Stimulated activated CD8-positive, alpha-beta memory T cell treated with anti-CD3 and anti-CD28 coated beads, Interleukin-2, amount 100 ng/mL, for 48 hours (primary cell): ENCODE data around the gene NEK6.

Source experiments
- DNase-seq, 2 donors: peaks; one replicate each; pipeline ENCODE4 v3.0.0-alpha.2; 2020; ENCODE audit warnings: low read depth in 2 of 2

Gene NEK6

DNA sequence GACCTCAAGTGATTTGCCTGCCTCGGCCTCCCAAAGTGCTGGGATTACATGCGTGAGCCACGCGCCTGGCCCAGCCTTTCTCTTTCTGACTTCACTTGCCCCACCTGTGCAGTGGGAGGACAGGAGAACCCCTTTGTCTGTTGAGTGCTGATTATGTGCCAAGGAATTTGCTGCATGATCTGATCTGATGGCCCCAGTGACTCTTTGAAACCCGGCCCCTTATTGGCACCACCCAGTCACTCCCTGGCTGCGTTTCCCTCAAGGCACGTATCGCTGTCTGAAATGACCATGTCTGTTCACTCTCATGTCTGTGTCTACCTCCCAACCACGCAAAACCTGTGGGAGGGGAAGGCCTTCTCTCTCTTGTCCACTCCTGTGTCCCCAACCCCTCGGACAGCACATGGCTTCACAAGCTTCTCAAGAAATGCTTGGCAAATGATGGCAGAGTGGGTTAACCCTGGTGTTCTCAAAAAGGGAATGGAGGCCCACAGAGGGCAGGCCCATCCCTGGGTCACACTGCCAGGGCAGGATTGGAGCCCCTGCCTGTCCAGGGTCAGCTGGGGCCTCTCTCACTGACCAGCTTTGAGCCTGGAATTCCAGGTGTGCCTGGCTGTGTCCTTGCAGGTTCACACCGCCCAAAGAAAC, 21.9 kb downstream of the NEK6 start:
- no peak for DNase-seq

DNA sequence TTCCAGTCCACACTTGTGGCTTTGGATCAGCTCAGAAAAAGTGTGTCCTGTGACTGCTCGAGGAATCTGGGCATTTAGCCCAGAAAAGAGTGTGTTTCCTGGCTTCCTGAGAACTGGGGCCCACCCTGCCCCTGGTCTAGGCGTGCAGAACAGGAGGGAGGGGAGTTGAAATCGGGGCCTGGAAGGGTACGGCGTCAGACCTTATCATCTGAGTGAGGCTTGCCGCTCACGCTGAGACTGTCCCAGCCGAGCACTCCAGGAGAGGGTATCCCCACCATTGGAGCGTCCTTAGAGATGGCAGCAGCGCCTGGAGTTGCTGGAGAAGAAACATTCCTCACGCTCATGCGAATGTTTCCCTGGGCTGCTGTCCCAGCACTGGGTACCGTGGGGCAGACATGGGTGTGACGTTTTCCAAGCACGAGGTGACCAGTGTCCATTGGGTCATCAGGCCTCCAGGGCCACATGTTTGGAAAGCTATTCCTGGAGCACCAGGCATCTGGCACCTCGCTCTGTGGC, 22.5 kb downstream of the NEK6 start:
- no peak for DNase-seq

DNA sequence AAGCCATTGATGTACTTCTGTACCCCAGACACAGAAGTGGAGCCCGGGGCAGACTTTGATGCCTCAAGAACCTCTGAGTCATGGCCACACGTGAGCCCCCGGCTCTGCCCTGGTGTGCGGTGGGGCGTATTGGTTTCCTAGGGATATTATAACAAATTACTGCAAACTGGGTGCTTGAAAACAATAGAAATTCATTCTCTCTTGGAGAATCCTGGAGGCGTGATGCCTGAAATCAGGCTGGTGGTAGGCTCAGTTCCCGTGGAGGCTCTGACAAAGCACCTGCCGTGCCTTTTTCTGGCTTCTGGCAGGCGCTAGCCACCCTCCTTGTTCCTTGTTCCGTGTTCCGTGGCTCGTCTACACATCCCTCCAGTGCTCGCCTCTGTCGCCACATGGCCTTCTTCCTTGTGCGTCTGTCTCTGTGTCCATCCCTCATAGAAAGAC, 24.2 kb downstream of the NEK6 start:
- DNase-seq, result no peak

DNA sequence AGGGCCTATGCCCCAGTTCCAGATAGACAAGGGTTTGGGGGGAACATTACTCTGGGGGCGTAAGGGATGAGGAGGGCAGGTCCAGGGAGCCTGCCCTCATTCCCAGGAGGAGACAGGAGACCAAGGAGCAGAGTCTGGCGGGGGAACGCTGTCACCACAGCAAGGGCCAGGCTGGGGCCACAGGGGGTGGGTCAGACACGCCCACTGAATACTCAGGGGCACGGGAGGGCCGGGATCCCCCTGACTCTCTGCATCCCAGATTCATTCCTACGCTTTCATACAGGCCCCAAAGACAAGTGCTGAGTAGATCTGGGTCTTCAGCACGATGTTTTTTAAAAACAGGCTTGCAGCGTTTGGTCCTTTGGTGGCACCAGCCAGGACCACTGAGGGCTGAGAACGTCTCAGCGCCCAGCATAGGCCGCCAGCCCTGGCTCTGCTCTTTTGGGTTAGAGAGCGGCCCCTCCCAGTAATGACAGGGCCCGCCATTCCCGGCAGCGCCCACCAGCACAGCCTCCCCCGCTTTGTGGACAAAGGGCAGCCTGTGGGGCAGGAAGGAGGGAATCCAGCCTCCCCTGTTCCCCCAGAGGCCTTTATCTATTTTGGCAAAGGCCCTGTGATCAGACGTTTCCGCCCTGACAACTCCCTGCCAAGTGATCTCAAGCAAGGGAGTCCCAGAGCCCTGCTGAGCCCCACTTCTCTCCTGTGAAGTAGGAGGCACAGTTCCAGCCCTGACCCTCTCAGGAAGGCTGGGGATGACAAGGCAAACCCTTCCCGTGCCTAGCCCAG, 24.9 kb downstream of the NEK6 start:
- DNase-seq, result no peak

DNA sequence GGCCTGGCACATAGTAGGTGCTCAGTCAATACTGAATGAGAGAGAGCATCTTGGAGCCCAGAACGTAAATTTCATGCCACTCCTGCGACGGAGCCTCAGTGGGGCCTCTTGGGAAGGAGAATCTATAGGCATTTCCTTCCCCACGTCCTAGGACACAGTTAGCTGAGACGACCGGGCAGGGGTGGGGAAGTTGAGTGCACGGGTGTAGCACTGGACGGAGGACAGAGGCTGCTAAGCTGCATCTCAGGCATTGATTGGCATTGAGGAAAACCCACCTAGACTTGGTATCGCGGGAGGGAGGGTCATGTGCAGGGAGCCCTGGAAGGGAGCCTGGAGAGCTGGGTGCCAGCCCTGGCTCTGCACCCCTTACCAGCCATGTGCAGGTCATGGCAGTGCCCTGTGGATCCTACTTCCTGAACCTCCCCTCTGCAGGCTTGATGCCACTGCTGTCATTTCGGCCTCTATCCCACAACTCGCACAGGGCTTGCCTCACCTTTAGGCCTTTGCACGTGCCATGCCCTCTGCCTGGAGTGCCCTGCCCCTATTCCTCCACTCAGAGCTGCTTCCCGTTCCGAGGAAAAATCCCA, 25.6 kb downstream of the NEK6 start:
- DNase-seq, result no peak

DNA sequence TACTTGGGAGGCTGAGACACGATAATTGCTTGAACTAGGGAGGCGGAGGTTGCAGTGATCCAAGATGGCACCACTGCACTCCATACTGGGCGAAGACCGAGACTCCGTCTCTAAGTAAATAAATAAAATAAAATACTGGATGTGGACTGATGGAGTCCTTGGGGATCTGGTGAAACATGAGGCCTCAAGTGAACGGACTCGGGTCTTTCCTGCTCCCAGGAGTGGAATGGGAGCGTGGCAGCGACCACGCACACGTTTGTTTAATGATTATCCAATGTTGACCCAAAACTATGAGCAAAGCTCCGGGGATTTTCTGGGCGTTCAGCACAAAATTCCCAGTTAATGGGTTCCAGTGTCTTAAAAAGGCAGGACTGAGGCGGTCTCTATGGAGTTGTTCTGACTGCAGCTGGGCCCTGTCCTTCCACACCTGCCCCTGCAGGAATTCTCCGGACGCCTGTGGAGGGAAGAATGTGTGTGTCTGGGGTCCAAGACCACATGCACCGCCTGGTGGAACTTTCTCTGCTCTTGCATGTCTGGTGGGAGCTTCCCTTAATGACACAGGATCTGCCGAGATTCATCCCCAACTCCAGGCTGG, 26.6 kb downstream of the NEK6 start:
- DNase-seq, result no peak

DNA sequence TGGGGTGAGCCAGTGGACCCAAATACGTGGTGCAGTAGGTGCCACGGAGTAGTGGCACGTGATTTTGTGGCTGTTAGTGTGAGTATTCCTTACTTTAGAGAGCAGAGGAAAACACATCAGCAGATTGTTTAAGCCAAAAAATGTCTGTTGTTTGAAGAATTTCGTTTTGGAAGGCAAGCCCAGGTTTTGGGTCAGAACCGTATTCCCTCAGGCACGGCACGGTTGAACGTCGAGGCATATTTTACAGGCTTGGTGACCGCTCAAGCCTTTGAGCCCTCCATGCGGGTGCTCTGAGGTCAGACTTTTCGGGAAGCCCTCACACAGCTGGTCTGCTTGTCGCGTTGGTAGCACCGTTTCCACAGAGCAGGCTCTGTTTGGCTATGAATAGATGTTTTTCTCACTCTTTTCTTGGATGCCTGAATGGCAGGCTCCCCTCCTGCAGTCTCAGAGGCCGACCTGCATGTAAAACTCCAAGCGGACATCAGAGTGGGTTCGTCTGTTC, 27.2 kb downstream of the NEK6 start:
- no peak for DNase-seq

DNA sequence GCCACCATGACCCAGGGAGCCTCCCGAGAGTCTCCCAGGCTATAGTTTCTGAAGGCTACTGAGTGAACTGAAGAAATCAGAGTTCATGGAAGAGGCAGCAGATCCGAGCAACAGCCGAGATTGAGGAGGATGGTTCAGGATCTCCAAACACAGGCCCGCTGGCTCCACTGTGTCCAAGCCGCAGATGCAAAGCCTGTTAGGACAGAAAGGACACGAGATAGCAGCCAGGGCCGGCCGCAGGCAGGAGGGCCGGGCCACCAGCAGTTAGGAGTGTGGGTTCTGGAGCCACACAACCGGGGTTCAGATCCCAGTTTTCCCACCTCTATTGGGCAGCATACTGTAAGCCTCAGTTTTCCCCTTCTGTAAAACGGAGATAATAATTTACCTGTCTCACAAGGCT, 27.7 kb downstream of the NEK6 start:
- DNase-seq, result no peak

DNA sequence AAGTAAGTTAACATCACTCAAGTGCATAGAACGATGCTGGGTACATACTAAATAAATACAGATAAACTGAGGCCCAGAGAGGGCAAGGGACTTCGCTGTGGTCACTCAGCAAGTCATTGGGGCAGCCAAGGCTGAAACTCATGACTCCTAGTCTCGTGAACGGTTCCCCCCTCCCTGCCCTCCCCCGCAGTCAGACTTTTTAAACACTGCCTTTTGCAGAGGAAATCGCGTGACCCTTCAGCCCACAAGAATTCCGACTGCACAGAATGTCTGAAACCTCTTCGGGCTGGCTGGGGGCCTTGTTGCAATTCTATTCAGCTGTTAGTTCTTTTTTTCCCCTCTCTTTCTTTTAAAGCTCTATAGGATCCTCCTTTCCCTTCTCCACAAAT, 28.1 kb downstream of the NEK6 start:
- peak; percentile 37 to 49 for DNase-seq

DNA sequence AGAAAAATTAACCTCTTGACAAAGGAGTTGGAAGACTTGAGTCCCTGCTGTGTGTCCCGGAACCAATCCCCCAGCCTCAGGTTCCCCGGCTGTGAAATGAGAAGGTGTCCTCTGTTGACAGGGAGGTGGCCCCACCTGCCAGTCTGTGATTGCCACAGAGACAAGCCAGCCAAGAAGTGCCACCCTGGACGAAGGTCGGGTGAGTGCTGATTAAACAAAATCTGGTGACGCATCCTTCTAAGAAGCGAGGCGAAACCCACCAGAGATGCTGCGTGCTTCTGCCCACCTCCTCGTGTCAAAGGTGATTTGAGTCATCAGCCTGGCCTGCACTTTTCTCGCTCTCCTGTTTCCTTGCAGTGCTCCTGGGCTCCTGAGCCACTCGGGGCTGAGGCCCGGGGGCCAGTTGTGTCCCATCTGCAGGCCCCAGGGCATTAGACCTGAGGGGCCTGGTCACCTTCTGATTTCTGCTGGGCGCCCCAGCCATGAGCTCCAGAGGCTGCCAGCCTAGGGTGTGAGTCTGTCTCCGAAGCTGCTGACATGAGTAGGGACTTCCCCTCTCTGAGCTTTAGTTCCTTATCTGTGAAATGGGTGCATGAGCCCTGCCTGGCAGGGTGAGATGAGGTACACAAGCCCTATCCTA, 28.7 kb downstream of the NEK6 start:
- peak; percentile 56 to 63 for DNase-seq

DNA sequence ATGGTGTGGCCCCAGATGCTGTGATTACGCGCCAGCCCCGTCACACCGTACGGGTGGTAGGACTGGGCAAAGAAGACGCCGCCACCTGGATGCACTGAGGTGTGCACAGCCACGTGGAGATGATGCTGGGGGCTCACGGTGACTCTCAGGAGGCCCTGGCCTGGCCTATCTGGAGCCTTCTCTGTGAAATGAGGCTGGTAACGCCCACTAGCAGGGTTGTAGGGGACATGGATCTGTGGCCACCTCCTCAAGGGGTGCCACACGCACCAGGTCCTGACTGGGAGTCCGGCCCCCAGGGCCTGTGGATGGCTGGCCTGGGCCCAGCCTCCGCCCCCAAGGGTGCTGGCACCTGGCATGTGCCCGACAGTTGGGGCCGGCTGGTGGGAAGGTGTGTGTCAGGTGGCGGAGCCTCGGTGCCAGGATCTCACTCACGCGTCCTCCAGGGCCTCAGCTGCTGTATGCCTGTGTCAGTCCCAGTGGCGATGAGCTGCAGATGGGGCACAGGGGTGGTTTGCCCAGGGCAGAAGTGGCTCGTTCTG, 32.4 kb downstream of the NEK6 start:
- no peak for DNase-seq

DNA sequence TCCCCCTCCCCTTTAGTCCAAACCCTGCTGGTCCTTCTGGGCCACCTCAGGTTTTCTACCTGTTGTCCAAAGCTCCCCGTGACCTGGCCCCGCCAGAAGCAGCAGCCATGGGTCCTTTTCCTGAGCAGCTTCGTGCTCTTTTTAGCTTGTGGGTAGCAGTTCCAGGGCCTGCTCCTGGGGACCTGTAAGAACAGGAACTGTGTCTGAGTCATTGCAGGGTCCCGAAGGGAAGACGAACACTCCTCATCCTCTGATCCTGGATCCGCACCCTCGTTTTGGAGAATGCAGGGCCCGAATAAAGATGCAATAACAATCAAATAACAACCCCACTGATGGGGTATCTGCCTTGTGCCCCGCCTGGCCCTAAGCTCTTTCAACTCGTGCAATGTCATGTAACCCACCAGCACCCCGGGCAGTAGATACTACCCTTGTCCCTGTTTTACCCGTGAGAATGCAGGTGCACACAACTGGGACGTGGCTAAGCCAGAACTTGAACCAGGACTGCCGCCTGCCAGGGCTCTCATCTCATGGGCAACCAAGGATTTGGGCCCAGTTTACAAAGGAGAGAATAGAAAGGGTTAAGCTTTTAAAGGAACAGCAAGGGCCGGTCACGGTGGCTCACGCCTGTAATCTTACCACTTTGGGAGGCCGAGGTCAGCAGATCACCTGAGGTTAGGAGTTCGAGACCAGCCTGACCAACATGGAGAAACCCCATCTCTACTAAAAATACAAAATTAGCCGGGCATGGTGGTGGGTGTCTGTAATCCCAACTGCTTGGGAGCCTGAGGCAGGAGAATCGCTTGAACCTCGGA, 33.2 kb downstream of the NEK6 start:
- DNase-seq, result no peak

DNA sequence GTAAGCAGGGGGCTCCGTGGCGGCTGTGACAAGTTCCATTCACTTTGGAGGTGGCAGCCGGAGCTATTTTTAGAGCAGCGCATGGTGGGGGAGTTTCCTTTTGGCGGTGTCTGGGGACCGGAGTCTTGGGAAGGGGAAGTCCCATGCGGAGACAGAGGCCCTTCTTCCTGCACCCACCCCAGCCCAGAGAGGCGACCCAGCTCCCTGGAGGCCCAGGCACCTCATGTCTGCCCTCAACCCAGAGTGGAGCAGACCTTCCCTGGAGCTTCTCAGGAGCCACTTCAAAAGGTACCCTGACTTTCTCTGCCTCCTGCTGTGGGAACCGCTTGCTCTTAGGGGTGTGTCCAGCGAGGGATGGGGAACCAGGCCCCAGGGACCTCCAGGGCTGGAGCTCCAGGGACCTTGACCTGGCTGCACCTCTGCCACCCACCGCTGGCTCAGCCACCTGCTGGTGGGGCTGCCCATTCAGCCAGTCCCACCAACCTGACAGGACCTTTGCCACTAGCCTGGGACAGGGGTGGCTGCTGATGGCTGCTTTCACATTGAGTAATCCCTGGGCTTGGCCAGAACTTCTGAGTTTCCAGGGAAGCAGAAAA, 34.1 kb downstream of the NEK6 start:
- peak; percentile 58 to 60 for DNase-seq

DNA sequence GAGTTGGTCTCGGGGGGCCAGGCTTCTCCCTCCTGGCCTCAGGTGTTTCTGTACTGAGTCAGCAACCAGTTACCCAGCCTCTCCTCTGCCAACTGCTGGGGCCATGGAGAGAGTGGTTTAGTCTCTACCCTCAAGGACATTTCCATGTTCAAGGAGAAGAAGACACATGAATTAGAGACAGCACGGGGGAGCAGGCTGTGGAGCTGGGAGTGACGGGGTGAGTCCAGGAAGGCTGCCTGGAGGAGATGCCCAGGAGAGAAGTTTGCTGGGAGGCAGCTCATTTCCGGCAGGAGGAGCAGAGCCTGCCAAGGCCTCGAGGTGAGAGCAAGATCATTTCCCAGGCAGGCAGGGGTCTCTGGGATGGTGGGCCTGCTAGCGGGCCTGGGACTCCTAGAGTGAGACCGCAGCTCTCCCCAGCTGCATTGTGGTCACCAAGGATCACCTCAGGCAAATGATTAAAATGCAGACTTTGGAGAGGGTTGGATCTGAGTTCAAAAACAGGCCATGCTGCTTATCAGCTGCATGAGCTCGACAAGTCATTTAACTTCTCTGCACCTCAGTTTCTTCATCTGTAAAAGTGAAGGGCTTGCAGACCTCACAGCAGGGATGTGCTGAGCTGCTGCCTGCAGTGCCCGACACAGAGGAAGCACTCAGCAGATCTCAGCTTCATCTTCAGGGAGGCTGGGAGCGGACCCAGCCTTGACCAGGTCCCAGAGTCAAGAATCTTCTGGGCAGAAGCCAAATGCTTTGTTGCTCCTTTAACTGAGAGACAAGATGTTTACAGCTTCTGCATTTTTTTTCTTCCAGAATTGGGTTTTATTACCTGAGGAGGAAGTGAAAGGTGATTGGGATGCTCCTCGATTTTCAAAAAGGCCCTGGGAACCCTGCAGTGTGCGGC, 35.2 kb downstream of the NEK6 start:
- DNase-seq, result no peak

DNA sequence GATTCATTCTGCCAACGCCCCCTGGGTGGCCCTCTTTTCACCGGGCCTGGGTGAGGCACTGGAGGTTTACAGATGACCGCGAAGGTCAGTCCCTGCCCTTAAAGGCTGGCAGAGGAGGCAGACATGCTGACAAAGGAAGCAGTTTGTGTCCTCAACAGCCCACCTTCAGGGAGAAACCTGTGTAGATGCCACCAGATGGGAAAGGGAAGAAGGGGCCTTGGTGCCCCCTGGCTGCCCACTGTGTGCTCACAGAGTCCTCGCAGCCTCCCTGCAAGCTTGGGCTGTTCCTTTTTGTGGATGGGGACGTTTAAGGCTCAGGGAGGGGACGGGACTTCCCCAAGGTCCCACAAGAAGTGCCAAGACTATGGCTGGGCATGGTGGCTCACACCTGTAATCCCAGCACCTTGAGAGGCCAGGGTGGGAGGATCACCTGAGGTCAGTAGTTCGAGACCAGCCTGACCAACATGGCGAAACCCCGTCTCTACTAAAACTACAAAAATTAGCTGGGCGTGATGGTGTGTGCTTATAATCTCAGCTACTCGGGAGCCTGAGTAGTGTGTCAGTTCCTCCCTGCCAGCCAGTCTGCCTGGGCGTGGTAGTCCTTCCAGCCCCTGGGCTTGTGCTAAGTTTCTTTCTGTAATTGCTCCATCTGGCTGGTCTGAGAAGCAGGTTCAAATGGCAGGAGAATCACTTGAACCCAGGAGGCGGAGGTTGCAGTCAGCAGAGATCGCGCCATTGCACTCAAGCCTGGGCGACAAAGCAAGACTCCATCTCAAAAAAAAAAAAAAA, 36.2 kb downstream of the NEK6 start:
- no peak for DNase-seq

DNA sequence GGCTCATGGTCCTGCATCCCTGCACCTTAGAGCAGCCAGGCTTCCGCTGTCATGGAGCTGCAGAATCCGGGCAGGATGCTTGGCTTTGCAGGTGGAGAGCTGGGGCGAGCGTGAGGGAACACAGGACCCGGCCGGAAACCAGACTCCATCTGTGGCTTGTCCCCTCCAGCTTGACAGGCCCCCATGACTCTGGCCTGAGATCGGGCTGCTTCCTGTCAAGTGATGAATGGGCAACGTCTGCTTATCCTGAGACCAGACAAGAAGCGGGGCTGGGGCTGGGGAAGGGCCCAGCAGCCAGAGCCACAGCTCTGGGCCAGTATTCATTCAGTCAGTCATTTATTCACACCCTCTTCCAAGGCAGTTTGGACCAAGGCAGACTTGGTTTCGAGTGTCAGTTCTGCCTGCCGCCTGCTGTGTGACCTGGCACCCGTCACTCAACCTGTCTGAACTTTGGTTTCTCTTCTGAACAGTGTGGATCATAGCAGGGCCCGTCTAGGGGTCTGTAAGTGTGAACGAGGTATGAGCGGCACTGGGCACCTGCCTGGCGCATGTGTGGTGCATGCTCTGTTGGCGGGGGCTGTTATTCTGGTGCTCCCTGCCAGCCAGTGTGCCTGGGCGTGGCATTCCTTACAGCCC, 37.5 kb downstream of the NEK6 start:
- no peak for DNase-seq

DNA sequence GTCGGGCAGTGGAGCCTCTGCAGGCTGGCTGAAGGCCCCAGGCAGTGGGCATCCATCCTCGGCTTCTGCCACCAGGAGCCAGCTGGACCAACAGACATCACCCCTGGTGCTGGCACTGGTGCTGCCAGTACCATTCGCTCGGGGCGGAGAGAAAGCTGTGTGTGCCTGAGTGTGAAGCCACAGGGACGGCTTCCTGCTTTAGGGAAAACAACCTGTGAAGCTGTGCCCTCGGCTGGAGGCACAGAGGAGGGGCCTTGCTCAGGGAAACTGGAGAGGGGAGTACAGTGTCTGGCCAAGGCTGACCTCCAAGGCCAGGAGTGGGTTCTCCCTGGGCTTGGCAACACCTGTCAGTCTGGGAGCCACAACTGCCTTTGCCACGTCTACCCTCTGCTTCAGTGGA, 38.3 kb downstream of the NEK6 start:
- no peak for DNase-seq
